HG02759 (cell line): ENCODE measurements around the gene ST7.
A peak's percentile ranks its signal among the peaks of the same experiment; 100 is the strongest.
"Not testable (repeated sequence)": the region's sequence is repeated elsewhere in the genome, so short reads cannot be mapped to it uniquely, and the experiment has no call there.

ENCODE experiments used
- ATAC-seq: cut with Tn5 transposase; IDR thresholded peaks from one replicate; pipeline ENCODE4 v1.9.1; 2021; ENCODE audit warnings: mild to moderate bottlenecking, moderate library complexity; ENCODE audit not compliant: unreplicated experiment

Gene ST7

GRCh38 chr7:117120321-117120720 lies 167.0 kb downstream of the ST7 start:
- ATAC-seq, result not testable (repeated sequence)

- ATAC-seq, result not testable (repeated sequence)
Observed at GRCh38 chr7:117122036-117122435, 168.7 kb downstream of the ST7 start.

GRCh38 chr7:117122536-117122935 lies 169.2 kb downstream of the ST7 start:
- ATAC-seq, result no peak

GRCh38 chr7:117123311-117123926 lies 170.1 kb downstream of the ST7 start:
- no peak for ATAC-seq

GRCh38 chr7:117124591-117125220 lies 171.4 kb downstream of the ST7 start:
- ATAC-seq, result peak; percentile 93

- no peak for ATAC-seq
Observed at GRCh38 chr7:117126676-117127075, 173.4 kb downstream of the ST7 start.

GRCh38 chr7:117127585-117128168 lies 174.4 kb downstream of the ST7 start:
- ATAC-seq, result no peak

GRCh38 chr7:117129521-117129955 lies 176.2 kb downstream of the ST7 start:
- ATAC-seq, result no peak

GRCh38 chr7:117130262-117130661 lies 177.0 kb downstream of the ST7 start:
- no peak for ATAC-seq

- no peak for ATAC-seq
Observed at GRCh38 chr7:117132321-117133120, 179.2 kb downstream of the ST7 start.

- no peak for ATAC-seq
Observed at GRCh38 chr7:117133125-117133524, 179.8 kb downstream of the ST7 start.

- no peak for ATAC-seq
Observed at GRCh38 chr7:117134411-117134810, 181.1 kb downstream of the ST7 start.

GRCh38 chr7:117134889-117135552 lies 181.7 kb downstream of the ST7 start:
- ATAC-seq, result no peak

GRCh38 chr7:117135553-117135891 lies 182.2 kb downstream of the ST7 start:
- no peak for ATAC-seq

- no peak for ATAC-seq
Observed at GRCh38 chr7:117137868-117138267, 184.6 kb downstream of the ST7 start.

- no peak for ATAC-seq
Observed at GRCh38 chr7:117138495-117138894, 185.2 kb downstream of the ST7 start.

- ATAC-seq, result no peak
Observed at GRCh38 chr7:117138981-117139380, 185.7 kb downstream of the ST7 start.

GRCh38 chr7:117139397-117139984 lies 186.2 kb downstream of the ST7 start:
- ATAC-seq, result no peak

GRCh38 chr7:117140921-117141320 lies 187.6 kb downstream of the ST7 start:
- ATAC-seq, result no peak

GRCh38 chr7:117143066-117143465 lies 189.8 kb downstream of the ST7 start:
- ATAC-seq, result no peak

GRCh38 chr7:117143580-117143979 lies 190.3 kb downstream of the ST7 start:
- ATAC-seq, result no peak
